Mesothelial cell of epicardium (in vitro differentiated cells): ENCODE measurements around the gene HNRNPA1. TPM values are rescaled to one million over a fixed set of nuclear protein-coding genes. Genes with fewer than 3 reads are reported as not detected.

Source experiments
- DNase-seq, 2 experiments: peaks; one replicate each; pipeline ENCODE4 v3.0.0; 2021; ENCODE audit warnings: low spot score in 2 of 2; ENCODE audit not compliant: unreplicated experiment in 2 of 2
- H3K27ac Mint-ChIP-seq: 2 replicates; pipeline ENCODE4 v1.8.0; 2021; ENCODE audit warnings: mixed read lengths
- H3K27me3 Mint-ChIP-seq: 2 replicates; pipeline ENCODE4 v1.8.0; 2021; ENCODE audit warnings: low read depth, mixed read lengths
- H3K36me3 Mint-ChIP-seq: 2 replicates; pipeline ENCODE4 v1.8.0; 2021; ENCODE audit warnings: mixed read lengths
- H3K4me1 Mint-ChIP-seq: 2 replicates; pipeline ENCODE4 v1.8.0; 2021; ENCODE audit warnings: mixed read lengths
- H3K4me3 Mint-ChIP-seq: 2 replicates; pipeline ENCODE4 v1.8.0; 2021; ENCODE audit warnings: mild to moderate bottlenecking, moderate library complexity, mixed read lengths
- H3K9me3 Mint-ChIP-seq: 2 replicates; pipeline ENCODE4 v1.8.0; 2021; ENCODE audit warnings: mixed read lengths
- total RNA-seq: library from RNA; stranded (reverse); gene quantifications from 3 replicates; pipeline ENCODE4 v1.2.1, GENCODE V29; 2021
- TF ChIP-seq, protein P1 (sequence below): fragments of 200-600 bp; sonication (generic); IDR thresholded peaks from one replicate; pipeline ENCODE4 v1.5.0; 2021; ENCODE audit warnings: antibody characterized with exemption; ENCODE audit not compliant: unreplicated experiment

Gene HNRNPA1
- total RNA-seq, 1 donor from 2014 or later = 2,205 TPM

GRCh38 chr12:54265364-54265812 is 15.1 kb upstream of the HNRNPA1 start:
- TF ChIP-seq, protein P1, sequence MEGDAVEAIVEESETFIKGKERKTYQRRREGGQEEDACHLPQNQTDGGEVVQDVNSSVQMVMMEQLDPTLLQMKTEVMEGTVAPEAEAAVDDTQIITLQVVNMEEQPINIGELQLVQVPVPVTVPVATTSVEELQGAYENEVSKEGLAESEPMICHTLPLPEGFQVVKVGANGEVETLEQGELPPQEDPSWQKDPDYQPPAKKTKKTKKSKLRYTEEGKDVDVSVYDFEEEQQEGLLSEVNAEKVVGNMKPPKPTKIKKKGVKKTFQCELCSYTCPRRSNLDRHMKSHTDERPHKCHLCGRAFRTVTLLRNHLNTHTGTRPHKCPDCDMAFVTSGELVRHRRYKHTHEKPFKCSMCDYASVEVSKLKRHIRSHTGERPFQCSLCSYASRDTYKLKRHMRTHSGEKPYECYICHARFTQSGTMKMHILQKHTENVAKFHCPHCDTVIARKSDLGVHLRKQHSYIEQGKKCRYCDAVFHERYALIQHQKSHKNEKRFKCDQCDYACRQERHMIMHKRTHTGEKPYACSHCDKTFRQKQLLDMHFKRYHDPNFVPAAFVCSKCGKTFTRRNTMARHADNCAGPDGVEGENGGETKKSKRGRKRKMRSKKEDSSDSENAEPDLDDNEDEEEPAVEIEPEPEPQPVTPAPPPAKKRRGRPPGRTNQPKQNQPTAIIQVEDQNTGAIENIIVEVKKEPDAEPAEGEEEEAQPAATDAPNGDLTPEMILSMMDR = no peak
- H3K4me3 Mint-ChIP-seq = no peak overlapping the region
- peak overlapping the region; percentile 95 for H3K27ac Mint-ChIP-seq
- no peaks in the 10 kb centered on the region for H3K27me3 Mint-ChIP-seq
- H3K36me3 Mint-ChIP-seq = peaks cover 10% of the 10 kb centered on the region
- no peak for DNase-seq
- peaks cover 57% of the 10 kb centered on the region for H3K4me1 Mint-ChIP-seq
- H3K9me3 Mint-ChIP-seq = no peaks in the 10 kb centered on the region

GRCh38 chr12:54266852-54267251 is 13.7 kb upstream of the HNRNPA1 start:
- peaks cover 50% of the 10 kb centered on the region for H3K4me1 Mint-ChIP-seq
- TF ChIP-seq, protein P1 = no peak
- no peak for DNase-seq
- H3K9me3 Mint-ChIP-seq = no peaks in the 10 kb centered on the region
- H3K27ac Mint-ChIP-seq = peak overlapping the region; percentile 18
- no peak overlapping the region for H3K4me3 Mint-ChIP-seq
- H3K27me3 Mint-ChIP-seq = no peaks in the 10 kb centered on the region
- H3K36me3 Mint-ChIP-seq = peaks cover 12% of the 10 kb centered on the region

- peaks cover 36% of the 10 kb centered on the region for H3K4me1 Mint-ChIP-seq
- H3K27ac Mint-ChIP-seq = peak overlapping the region; percentile 16
- H3K4me3 Mint-ChIP-seq = no peak overlapping the region
- H3K27me3 Mint-ChIP-seq = no peaks in the 10 kb centered on the region
- TF ChIP-seq, protein P1 = no peak
- H3K9me3 Mint-ChIP-seq = no peaks in the 10 kb centered on the region
- peaks cover 18% of the 10 kb centered on the region for H3K36me3 Mint-ChIP-seq
- DNase-seq = no peak
Measured at GRCh38 chr12:54270345-54270744, 10.2 kb upstream of the HNRNPA1 start.

DNA sequence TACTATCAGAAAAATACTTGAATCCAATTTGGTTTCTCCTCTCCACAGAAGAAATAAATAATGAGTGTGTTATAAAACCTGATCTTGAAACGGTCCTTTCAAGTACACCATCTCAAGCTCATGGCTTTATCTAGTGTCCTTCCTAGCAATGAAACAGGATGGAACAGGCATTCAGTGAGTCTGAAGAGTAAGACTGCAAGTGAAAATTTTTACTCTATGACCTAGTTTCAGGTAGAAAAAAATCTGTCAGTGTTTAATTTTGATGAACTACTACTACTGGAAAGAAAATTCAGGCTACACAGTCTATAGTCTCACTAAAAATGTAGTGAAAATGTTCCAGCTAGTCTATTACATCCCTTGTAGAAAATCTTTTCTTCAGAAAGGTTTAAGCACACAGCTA is 8.3 kb upstream of the HNRNPA1 start:
- Mint-ChIP-seq H3K9me3 (no peaks in the 10 kb centered on the region), H3K36me3 (peaks cover 16% of the 10 kb centered on the region), H3K4me3 (no peak overlapping the region), H3K4me1 (peaks cover 34% of the 10 kb centered on the region), H3K27ac (peak overlapping the region; percentile 91), H3K27me3 (no peaks in the 10 kb centered on the region)
- TF ChIP-seq, protein P1 = no peak
- DNase-seq = no peak

- peaks cover 37% of the 10 kb centered on the region for H3K4me1 Mint-ChIP-seq
- DNase-seq = no peak
- H3K36me3 Mint-ChIP-seq = peaks cover 11% of the 10 kb centered on the region
- H3K4me3 Mint-ChIP-seq = no peak overlapping the region
- no peaks in the 10 kb centered on the region for H3K27me3 Mint-ChIP-seq
- no peak overlapping the region for H3K27ac Mint-ChIP-seq
- H3K9me3 Mint-ChIP-seq = no peaks in the 10 kb centered on the region
- TF ChIP-seq, protein P1 = no peak
Measured at GRCh38 chr12:54273981-54274380, 6.5 kb upstream of the HNRNPA1 start.

DNA sequence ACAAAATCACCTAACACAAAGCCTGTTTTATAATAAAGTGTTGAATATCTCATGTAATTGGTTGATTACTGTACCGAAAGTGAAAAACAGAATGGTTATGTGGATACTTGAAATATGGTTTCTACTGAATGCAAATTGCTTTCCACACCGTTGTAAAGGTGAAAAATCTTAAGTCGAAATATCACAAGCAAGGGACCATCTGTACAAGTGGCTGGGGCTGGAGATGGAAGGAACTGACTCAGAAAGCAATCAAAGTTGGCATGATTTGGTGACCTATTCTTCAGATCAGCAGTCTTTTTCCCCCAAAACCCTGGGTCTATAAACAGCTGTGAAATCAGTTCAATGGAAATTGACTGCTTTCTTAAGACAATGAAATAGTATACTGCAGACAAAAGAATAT is 4.2 kb upstream of the HNRNPA1 start:
- Mint-ChIP-seq H3K36me3 (peaks cover 10% of the 10 kb centered on the region), H3K27ac (peak overlapping the region; percentile 86), H3K4me1 (peaks cover 38% of the 10 kb centered on the region), H3K4me3 (peak overlapping the region; percentile 30), H3K9me3 (no peaks in the 10 kb centered on the region), H3K27me3 (no peaks in the 10 kb centered on the region)
- no peak for DNase-seq
- TF ChIP-seq, protein P1 = no peak
